Transverse colon (tissue), 4 donors: ENCODE results near the gene SLC9B1. TPM values are rescaled to one million over a fixed set of nuclear protein-coding genes. Genes with fewer than 3 reads are reported as not detected.
A peak's percentile ranks its signal among the peaks of the same experiment; 100 is the strongest.

Experiments
- DNase-seq: peaks from one replicate; pipeline ENCODE4 v3.0.0-alpha.2; 2019
- H3K27ac ChIP-seq, 4 donors: fragments of 200-600 bp; sonication (generic); 2 replicates each; pipeline ENCODE4 v1.5.1; 2016 to 2018; ENCODE audit warnings: inconsistent platforms in 4 of 4
- H3K27me3 ChIP-seq: fragments of 200-600 bp; sonication (generic); 2 replicates; pipeline ENCODE4 v1.5.1; 2017; ENCODE audit warnings: inconsistent platforms
- H3K36me3 ChIP-seq, 4 donors: fragments of 200-600 bp; sonication (generic); 2 replicates each; pipeline ENCODE4 v1.5.1; 2017 to 2019; ENCODE audit warnings: inconsistent platforms in 4 of 4
- H3K4me1 ChIP-seq, 4 donors: fragments of 200-600 bp; sonication (generic); 2 replicates each; pipeline ENCODE4 v1.5.1; 2017 to 2020; ENCODE audit warnings: inconsistent platforms in 4 of 4
- H3K4me3 ChIP-seq, 4 donors: fragments of 200-600 bp; sonication (generic); 1 replicate in 1 of 4; 2 replicates in 3 of 4; pipeline versions ENCODE4 v1.5.1 to v1.6.1; 2017 to 2019; ENCODE audit warnings: inconsistent platforms in 4 of 4
- H3K9me3 ChIP-seq, 2 donors: fragments of 200-600 bp; sonication (generic); 2 replicates each; pipeline ENCODE4 v1.5.1; 2017 to 2019; ENCODE audit warnings: inconsistent platforms in 2 of 2
- CTCF ChIP-seq, 5 experiments: fragments of 200-600 bp in 3 of 5; fragments of 450-650 bp in 2 of 5; sonication (generic) in 3 of 5; IDR thresholded peaks; 1 replicate in 2 of 5; 2 replicates in 3 of 5; pipeline ENCODE4 v1.5.1; 2016 to 2017; ENCODE audit warnings: antibody characterized with exemption in 5 of 5, inconsistent platforms in 3 of 5, mild to moderate bottlenecking in 2 of 5, moderate library complexity in 1 of 5
- EP300 ChIP-seq: sonication (generic); formaldehyde crosslinking; IDR thresholded peaks from one replicate; pipeline ENCODE4 v1.6.1; 2017; ENCODE audit warnings: antibody characterized with exemption, low read depth
- POLR2A ChIP-seq: fragments of 450-650 bp; IDR thresholded peaks from one replicate; pipeline ENCODE4 v1.6.1; 2016; ENCODE audit warnings: antibody characterized with exemption, mild to moderate bottlenecking, moderate library complexity
- POLR2AphosphoS5 ChIP-seq, 3 donors: sonication (generic); formaldehyde crosslinking; IDR thresholded peaks; one replicate each; pipeline ENCODE4 v1.6.1; 2016; ENCODE audit warnings: antibody characterized with exemption in 3 of 3
- WGBS, 2 donors: methylation state at CpG; one replicate each; pipeline ENCODE4 v1.1.5; 2018; ENCODE audit warnings: low coverage in 1 of 2; 5-methylcytosine and 5-hydroxymethylcytosine counted together
- in situ Hi-C, 4 donors: fragments of 200-750 bp; cut with MboI; loops; one replicate each; pipeline versions ENCODE4 v1.15.0 to v1.15.1; 2017; ENCODE audit warnings: low sequenced_read_pairs in 3 of 4, low pct_ligation_motif_present in 1 of 4, low pct_unique_long_range_greater_than_20kb in 1 of 4
- intact Hi-C: fragments of 100-400 bp; cut with DNase I; formaldehyde crosslinking; loops from one replicate; pipeline ENCODE4 v1.15.1; 2023; ENCODE audit warnings: low total_unique reads
- total RNA-seq, 4 donors: library from RNA; depleted of rRNA; stranded (reverse); fragments of >200 nt; gene quantifications; one replicate each; pipeline ENCODE4 v1.1.0, GENCODE V29; 2016

Gene SLC9B1
- total RNA-seq, 4 donors from 2014 or later = 0.41 to 0.79 TPM; not detected in 2

DNA sequence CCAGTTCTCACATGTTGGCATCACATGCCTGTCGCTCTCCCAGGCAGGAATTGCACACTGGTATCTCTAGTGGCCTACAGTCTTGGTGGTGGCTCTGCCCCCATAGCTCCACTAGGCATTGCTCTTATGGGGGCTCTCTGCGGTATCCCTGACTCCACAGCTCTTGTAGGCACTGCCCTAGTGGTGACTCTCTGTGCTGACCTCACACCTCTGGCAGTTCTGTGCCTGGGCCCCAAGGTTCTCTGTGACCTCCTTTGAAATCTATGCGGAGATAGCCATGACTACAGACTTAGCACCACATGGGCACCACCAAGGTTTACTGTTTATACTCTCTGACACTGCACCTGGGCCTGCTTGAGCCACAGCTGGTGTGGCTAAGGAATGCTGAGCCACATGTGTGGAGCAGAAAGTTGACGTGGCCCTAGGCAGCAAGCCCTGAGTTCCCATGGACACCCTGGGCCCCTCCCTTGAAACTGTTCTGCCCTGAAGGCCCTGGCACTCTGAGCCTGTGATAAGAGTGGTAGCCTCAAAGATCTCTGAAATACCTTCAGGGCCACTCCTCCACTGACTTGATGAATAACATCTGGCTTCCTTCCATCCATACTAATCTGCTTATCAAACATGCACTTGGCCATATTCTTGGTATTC lies 8.0 kb downstream of the SLC9B1 start:
- peak; percentile 75 for DNase-seq
- Histone ChIP-seq H3K9me3 (no peaks in the 10 kb centered on the region), H3K36me3 (no peaks in the 10 kb centered on the region), H3K27me3 (no peaks in the 10 kb centered on the region), H3K4me3 (no peak overlapping the region), H3K4me1 (peaks cover 5 to 24% (median 19%) of the 10 kb centered on the region in 4 donors), H3K27ac (peak overlapping the region; percentile 55 to 71 (median 58))
- in situ Hi-C loops = loop anchor here in 3 of 4 donors (10.0 to 25.0 kb wide), 3 partner anchors 174 to 567 kb away; partner anchors contain the start of gene UBE2D3 (in 1 of the 3)
- WGBS, 2 donors = 73% methylated on average over 4 of the region's 4 CpGs; no CpG with 5 or more reads in 1 of the 2 donors
- TF ChIP-seq CTCF (IDR thresholded peaks at IDR 0.05) (no peak), POLR2AphosphoS5 (IDR thresholded peaks at IDR 0.05) (peak in 1 of 3 donors; percentile 27)
- intact Hi-C loops = no loop called here

GRCh38 chr4:103010804-103011203 lies 8.7 kb downstream of the SLC9B1 start:
- DNase-seq = no peak
- TF ChIP-seq EP300 = no peak
- no peak for TF ChIP-seq POLR2AphosphoS5 (IDR thresholded peaks at IDR 0.05)
- TF ChIP-seq CTCF (IDR thresholded peaks at IDR 0.05) = no peak
- TF ChIP-seq POLR2A = no peak

GRCh38 chr4:103008875-103009729 lies 10.4 kb downstream of the SLC9B1 start:
- intact Hi-C loops = loop anchor here (5.0 to 10.0 kb wide), 2 partner anchors 384 to 562 kb away; no protein-coding TSS in a partner anchor
- H3K4me1 ChIP-seq = peaks cover 5 to 24% (median 19%) of the 10 kb centered on the region in 4 donors
- DNase-seq = no peak
- no peak for TF ChIP-seq EP300
- TF ChIP-seq CTCF (IDR thresholded peaks at IDR 0.05) = peak; percentile 57 to 66 (median 64)
- WGBS, 2 donors = 70 to 75% methylated on average over 14 to 15 of the region's 15 CpGs
- H3K4me3 ChIP-seq = no peak overlapping the region
- in situ Hi-C loops = loop anchor here (5.0 to 25.0 kb wide), 5 partner anchors 172 to 577 kb away; partner anchors contain the start of gene UBE2D3 (in 1 of the 4)
- H3K36me3 ChIP-seq = no peaks in the 10 kb centered on the region
- no peaks in the 10 kb centered on the region for H3K9me3 ChIP-seq
- H3K27me3 ChIP-seq = no peaks in the 10 kb centered on the region
- H3K27ac ChIP-seq = no peak overlapping the region

More at GRCh38 chr4:103010804-103011203, 8.7 kb downstream of the SLC9B1 start:
- in situ Hi-C loops (loop anchor here in 3 of 4 donors (10.0 to 25.0 kb wide), 3 partner anchors 174 to 566 kb away; partner anchors contain the start of gene UBE2D3 (in 1 of the 3)), intact Hi-C loops (no loop called here)
- WGBS, 2 donors = 57 to 67% methylated on average over 1 of the region's 1 CpG
- peaks cover 5 to 24% (median 19%) of the 10 kb centered on the region in 4 donors for H3K4me1 ChIP-seq
- no peaks in the 10 kb centered on the region for H3K9me3 ChIP-seq
- H3K4me3 ChIP-seq = no peak overlapping the region
- no peaks in the 10 kb centered on the region for H3K36me3 ChIP-seq
- H3K27me3 ChIP-seq = no peaks in the 10 kb centered on the region
- peak overlapping the region in 3 of 4 donors; percentile 55 to 71 (median 59) for H3K27ac ChIP-seq

DNA sequence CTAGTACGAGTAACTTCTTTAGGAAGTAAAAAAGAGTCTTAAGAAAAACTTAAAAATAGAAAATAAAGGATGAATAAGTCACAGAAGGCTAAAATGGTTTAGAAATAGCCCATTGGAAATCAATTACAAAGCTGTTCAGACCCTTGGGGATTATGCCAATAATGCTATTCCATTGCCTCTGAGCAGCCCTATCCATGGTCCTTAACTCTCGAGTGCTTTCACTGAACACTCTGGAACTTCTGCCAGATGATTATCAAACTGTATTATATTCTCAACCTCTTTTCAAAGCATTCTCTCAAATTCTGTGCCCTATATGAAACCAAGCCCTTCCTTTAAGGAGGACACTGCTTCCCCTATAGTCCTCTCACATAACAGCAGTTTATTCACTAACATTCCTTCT lies 17.0 kb downstream of the SLC9B1 start:
- WGBS, 2 donors = 61 to 79% methylated on average over 2 of the region's 2 CpGs
- DNase-seq = no peak
- Histone ChIP-seq H3K27ac (no peak overlapping the region), H3K9me3 (no peaks in the 10 kb centered on the region), H3K36me3 (no peaks in the 10 kb centered on the region), H3K27me3 (no peaks in the 10 kb centered on the region), H3K4me1 (no peaks in the 10 kb centered on the region), H3K4me3 (no peak overlapping the region)
- TF ChIP-seq POLR2A (no peak), EP300 (no peak), POLR2AphosphoS5 (IDR thresholded peaks at IDR 0.05) (no peak), CTCF (IDR thresholded peaks at IDR 0.05) (no peak)
- in situ Hi-C loops = loop anchor here in 2 of 4 donors (10.0 to 25.0 kb wide), 2 partner anchors 165 to 568 kb away; partner anchors contain the start of gene UBE2D3 (in 1 of the 2)
- intact Hi-C loops = loop anchor here (10.0 kb wide), 1 partner anchor 378 kb away; no protein-coding TSS in a partner anchor
